Mucosa of rectum (tissue), 2 donors: ENCODE results near the gene BRICD5.

ENCODE experiments used
- H3K27ac ChIP-seq, 2 donors: one replicate each; pipeline ENCODE4 v1.7.0; 2013; ENCODE audit warnings: inconsistent platforms in 2 of 2, low read depth in 2 of 2, low read length in 2 of 2
- H3K27me3 ChIP-seq, 2 donors: one replicate each; pipeline ENCODE4 v1.7.0; 2013; ENCODE audit warnings: low read length in 2 of 2; ENCODE audit not compliant: control insufficient read depth in 2 of 2, insufficient read depth in 2 of 2
- H3K36me3 ChIP-seq, 2 donors: one replicate each; pipeline ENCODE4 v1.7.0; 2013; ENCODE audit warnings: low read length in 2 of 2; ENCODE audit not compliant: control insufficient read depth in 2 of 2, insufficient read depth in 2 of 2
- H3K4me1 ChIP-seq, 2 donors: one replicate each; pipeline ENCODE4 v1.7.0; 2013; ENCODE audit warnings: low read length in 2 of 2, mild to moderate bottlenecking in 1 of 2; ENCODE audit not compliant: control insufficient read depth in 2 of 2, insufficient read depth in 2 of 2
- H3K4me3 ChIP-seq, 2 donors: one replicate each; pipeline ENCODE4 v1.7.0; 2013; ENCODE audit warnings: low read length in 2 of 2
- H3K9ac ChIP-seq, 2 donors: one replicate each; pipeline ENCODE4 v1.7.0; 2013; ENCODE audit warnings: low read length in 2 of 2, low read depth in 1 of 2, mild to moderate bottlenecking in 1 of 2
- H3K9me3 ChIP-seq, 2 donors: one replicate each; pipeline ENCODE4 v1.7.0; 2013; ENCODE audit warnings: low read length in 2 of 2; ENCODE audit not compliant: control insufficient read depth in 2 of 2
- donor health status: healthy.
- donor health status: Normal muscosa, but diverticular disease.

The BRICD5 gene

GRCh38 chr16:2237493-2238149, 27.0 kb upstream of the BRICD5 start:
- Histone ChIP-seq H3K27ac (no peak overlapping the region), H3K27me3 (peaks cover 9 to 17% of the 10 kb centered on the region in 2 donors), H3K9ac (no peak overlapping the region), H3K9me3 (no peaks in the 10 kb centered on the region), H3K36me3 (peaks cover 20 to 31% of the 10 kb centered on the region in 2 donors), H3K4me1 (peaks cover 11 to 14% of the 10 kb centered on the region in 2 donors), H3K4me3 (no peak overlapping the region)

- peaks cover 9 to 17% of the 10 kb centered on the region in 2 donors for H3K27me3 ChIP-seq
These were observed 26.4 kb upstream of the BRICD5 start for GRCh38 chr16:2237102-2237482.

GRCh38 chr16:2236337-2237101, 25.9 kb upstream of the BRICD5 start, which contains the start of gene DNASE1L2:
Gene DNASE1L2, plus strand, starts transcription at chr16:2236444. Its CDS starts 373 bp downstream, at chr16:2236817.
- H3K27ac ChIP-seq = no peak within 1 kb of the TSS

More at GRCh38 chr16:2237102-2237482, 26.4 kb upstream of the BRICD5 start:
- peaks cover 25 to 29% of the 10 kb centered on the region in 2 donors for H3K36me3 ChIP-seq
- no peak overlapping the region for H3K27ac ChIP-seq
- H3K9ac ChIP-seq = no peak overlapping the region
- no peak overlapping the region for H3K4me3 ChIP-seq
- no peaks in the 10 kb centered on the region for H3K9me3 ChIP-seq
- peaks cover 11 to 14% of the 10 kb centered on the region in 2 donors for H3K4me1 ChIP-seq

GRCh38 chr16:2235695-2236336, 25.2 kb upstream of the BRICD5 start:
- no peaks in the 10 kb centered on the region for H3K9me3 ChIP-seq
- H3K36me3 ChIP-seq = peaks cover 34 to 39% of the 10 kb centered on the region in 2 donors
- no peak overlapping the region for H3K9ac ChIP-seq
- H3K27me3 ChIP-seq = peaks cover 9 to 17% of the 10 kb centered on the region in 2 donors
- H3K4me1 ChIP-seq = peaks cover 11 to 14% of the 10 kb centered on the region in 2 donors
- no peak overlapping the region for H3K4me3 ChIP-seq
- H3K27ac ChIP-seq = no peak overlapping the region

More at GRCh38 chr16:2236337-2237101, 25.9 kb upstream of the BRICD5 start, which contains the start of gene DNASE1L2:
- H3K9me3 ChIP-seq = no peaks in the 10 kb centered on the region
- peaks cover 31 to 33% of the 10 kb centered on the region in 2 donors for H3K36me3 ChIP-seq
- no peak within 1 kb of the TSS for H3K9ac ChIP-seq
- H3K4me1 ChIP-seq = peaks cover 11 to 14% of the 10 kb centered on the region in 2 donors
- H3K4me3 ChIP-seq = peak within 1 kb of the TSS in 1 of 2 donors; percentile 35
- peaks cover 9 to 17% of the 10 kb centered on the region in 2 donors for H3K27me3 ChIP-seq

GRCh38 chr16:2235234-2235651, 24.6 kb upstream of the BRICD5 start:
- no peak overlapping the region for H3K9ac ChIP-seq
- no peak overlapping the region for H3K4me3 ChIP-seq
- no peaks in the 10 kb centered on the region for H3K9me3 ChIP-seq
- H3K27ac ChIP-seq = no peak overlapping the region
- peaks cover 9 to 17% of the 10 kb centered on the region in 2 donors for H3K27me3 ChIP-seq
- H3K36me3 ChIP-seq = peaks cover 34 to 43% of the 10 kb centered on the region in 2 donors
- H3K4me1 ChIP-seq = peaks cover 11 to 14% of the 10 kb centered on the region in 2 donors

- Histone ChIP-seq H3K9me3 (no peaks in the 10 kb centered on the region), H3K4me1 (peaks cover 11 to 14% of the 10 kb centered on the region in 2 donors), H3K36me3 (peaks cover 37 to 45% of the 10 kb centered on the region in 2 donors), H3K27me3 (peaks cover 9 to 17% of the 10 kb centered on the region in 2 donors), H3K4me3 (no peak overlapping the region), H3K9ac (no peak overlapping the region), H3K27ac (no peak overlapping the region)
These were observed 24.1 kb upstream of the BRICD5 start for GRCh38 chr16:2234813-2235170.

GRCh38 chr16:2233872-2234812, 23.5 kb upstream of the BRICD5 start:
- peaks cover 11 to 14% of the 10 kb centered on the region in 2 donors for H3K4me1 ChIP-seq
- no peak overlapping the region for H3K4me3 ChIP-seq
- H3K9ac ChIP-seq = no peak overlapping the region
- peaks cover 43 to 51% of the 10 kb centered on the region in 2 donors for H3K36me3 ChIP-seq
- peaks cover 9 to 17% of the 10 kb centered on the region in 2 donors for H3K27me3 ChIP-seq
- no peak overlapping the region for H3K27ac ChIP-seq
- no peaks in the 10 kb centered on the region for H3K9me3 ChIP-seq

GRCh38 chr16:2233046-2233775, 22.5 kb upstream of the BRICD5 start:
- Histone ChIP-seq H3K36me3 (peaks cover 49 to 61% of the 10 kb centered on the region in 2 donors), H3K9ac (no peak overlapping the region), H3K27me3 (peaks cover 9 to 17% of the 10 kb centered on the region in 2 donors), H3K4me3 (no peak overlapping the region), H3K27ac (no peak overlapping the region), H3K9me3 (no peaks in the 10 kb centered on the region), H3K4me1 (peaks cover 11 to 14% of the 10 kb centered on the region in 2 donors)
